ENCODE data around the gene OR9G4. TPM values are rescaled to one million over a fixed set of nuclear protein-coding genes. Genes with fewer than 3 reads are reported as not detected.

The OR9G4 gene
- not detected for polyA plus RNA-seq (2013, experiment 1 of 2)
- not detected for polyA plus RNA-seq (2013, experiment 2 of 2)

DNA sequence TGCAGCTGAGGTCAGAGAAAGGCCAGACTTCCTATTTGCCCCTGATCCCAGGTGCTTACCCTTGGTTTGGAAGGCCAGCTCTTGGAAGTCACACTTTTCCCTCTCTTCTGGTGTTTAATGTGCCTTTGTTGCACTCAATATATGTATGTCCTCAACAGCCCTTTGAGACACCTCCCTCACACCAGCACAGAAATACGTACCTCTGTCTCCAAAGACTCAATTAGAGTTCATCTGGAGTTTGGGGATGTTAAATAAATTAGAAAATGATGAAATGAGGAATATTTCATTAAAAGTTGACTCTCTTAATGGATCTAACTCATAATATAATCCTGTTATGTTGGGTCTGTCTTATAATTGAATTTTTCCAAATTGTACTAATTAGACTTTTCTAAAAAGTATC is at the start of gene OR9G4:
Gene OR9G4, minus strand, starts transcription at position 101 of the 400 bp plus-strand sequence. CDS start 4,931 bp downstream, outside the sequence.
- H3K27me3 ChIP-seq (ENCODE audit: insufficient read depth, low read length), result no peaks in the 10 kb centered on the region
- H3K9ac ChIP-seq (ENCODE audit: low read depth, low read length), result no peak within 1 kb of the TSS
- no peaks in the 10 kb centered on the region for H3K9me3 ChIP-seq (ENCODE audit: insufficient read depth, low read depth, low read length)
- H3K4me3 ChIP-seq (ENCODE audit: low read length), result no peak within 1 kb of the TSS
- no peaks in the 10 kb centered on the region for H3K4me1 ChIP-seq (ENCODE audit: insufficient read depth, low read length)
- whole genome bisulfite sequencing, result no CpG with 5 or more reads among the region's 1 CpG
- no peak within 1 kb of the TSS for H3K27ac ChIP-seq (ENCODE audit: low read depth, low read length)
- H3K36me3 ChIP-seq (ENCODE audit: insufficient read depth, low read length), result no peaks in the 10 kb centered on the region

DNA sequence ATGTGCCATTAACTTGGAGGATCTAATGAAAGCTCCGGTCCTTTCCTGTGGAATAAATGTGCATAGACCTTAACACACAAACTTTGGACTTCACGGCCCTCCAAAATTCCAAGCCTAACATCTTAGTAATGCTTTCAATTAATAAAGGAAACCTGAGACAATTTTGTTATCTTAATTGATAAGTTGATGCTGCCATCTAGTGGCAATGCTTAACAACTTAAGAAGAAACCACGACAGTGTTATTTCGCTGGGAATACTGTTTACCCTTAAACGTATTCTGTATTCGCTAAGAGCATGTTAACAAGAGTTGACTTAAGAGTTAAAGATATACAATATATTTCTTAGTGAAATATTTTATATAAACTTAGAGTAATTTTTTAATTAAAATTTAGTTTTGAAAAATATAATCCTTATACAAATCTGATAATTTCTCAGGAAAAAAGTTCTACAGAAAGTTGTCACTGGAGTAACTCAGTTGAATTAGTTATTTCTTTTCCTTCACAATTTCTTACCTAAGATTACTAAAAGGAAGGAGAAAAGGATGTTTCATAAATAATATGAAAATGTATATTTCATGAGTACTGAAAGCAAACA is 35.0 kb upstream of the OR9G4 start:
- no peaks in the 10 kb centered on the region for H3K36me3 ChIP-seq (ENCODE audit: insufficient read depth, low read length)
- H3K9me3 ChIP-seq (ENCODE audit: insufficient read depth, low read depth, low read length), result peaks cover 26% of the 10 kb centered on the region
- 23% methylated on average over 4 of the region's 6 CpGs for WGBS
- no peak overlapping the region for H3K9ac ChIP-seq (ENCODE audit: low read depth, low read length)
- H3K4me3 ChIP-seq (ENCODE audit: low read length), result no peak overlapping the region
- no peak overlapping the region for H3K27ac ChIP-seq (ENCODE audit: low read depth, low read length)
- H3K4me1 ChIP-seq (ENCODE audit: insufficient read depth, low read length), result no peaks in the 10 kb centered on the region
- no peaks in the 10 kb centered on the region for H3K27me3 ChIP-seq (ENCODE audit: insufficient read depth, low read length)

- H3K4me3 ChIP-seq (ENCODE audit: low read length), result no peak overlapping the region
- 94% methylated on average over 10 of the region's 10 CpGs for WGBS
These were observed 33.8 kb upstream of the OR9G4 start for GRCh38 chr11:56782167-56782847.

DNA sequence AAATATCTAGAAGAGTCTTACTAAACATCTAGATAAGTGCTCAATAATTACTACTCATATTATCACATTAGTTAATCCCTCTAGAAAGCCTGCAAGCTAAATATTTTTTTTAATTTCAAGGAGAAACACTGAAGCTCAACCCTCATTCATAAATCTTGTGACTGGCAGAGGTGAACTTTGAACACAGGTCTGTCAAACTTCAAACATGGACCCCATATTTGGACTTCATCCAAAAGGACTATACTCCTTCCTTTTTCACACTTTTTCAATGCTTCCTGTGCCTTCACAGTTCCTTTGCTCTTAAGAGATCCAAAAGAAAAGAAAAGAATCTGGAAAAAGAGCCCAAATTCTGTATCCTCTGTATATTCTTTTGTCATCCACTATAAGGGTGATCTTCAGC is 28.3 kb upstream of the OR9G4 start:
- H3K4me3 ChIP-seq (ENCODE audit: low read length), result no peak overlapping the region
- H3K36me3 ChIP-seq (ENCODE audit: insufficient read depth, low read length), result no peaks in the 10 kb centered on the region
- no peaks in the 10 kb centered on the region for H3K27me3 ChIP-seq (ENCODE audit: insufficient read depth, low read length)
- H3K9me3 ChIP-seq (ENCODE audit: insufficient read depth, low read depth, low read length), result no peaks in the 10 kb centered on the region
- H3K9ac ChIP-seq (ENCODE audit: low read depth, low read length), result no peak overlapping the region
- H3K27ac ChIP-seq (ENCODE audit: low read depth, low read length), result no peak overlapping the region
- H3K4me1 ChIP-seq (ENCODE audit: insufficient read depth, low read length), result peaks cover 10% of the 10 kb centered on the region; the same call in 1 of the 2 replicates

More at GRCh38 chr11:56782167-56782847, 33.8 kb upstream of the OR9G4 start:
- Histone ChIP-seq H3K27me3 (ENCODE audit: insufficient read depth, low read length) (no peaks in the 10 kb centered on the region), H3K9me3 (ENCODE audit: insufficient read depth, low read depth, low read length) (peaks cover 22% of the 10 kb centered on the region), H3K4me1 (ENCODE audit: insufficient read depth, low read length) (peaks cover 10% of the 10 kb centered on the region; the same call in 1 of the 2 replicates), H3K27ac (ENCODE audit: low read depth, low read length) (no peak overlapping the region), H3K36me3 (ENCODE audit: insufficient read depth, low read length) (no peaks in the 10 kb centered on the region), H3K9ac (ENCODE audit: low read depth, low read length) (no peak overlapping the region)

DNA sequence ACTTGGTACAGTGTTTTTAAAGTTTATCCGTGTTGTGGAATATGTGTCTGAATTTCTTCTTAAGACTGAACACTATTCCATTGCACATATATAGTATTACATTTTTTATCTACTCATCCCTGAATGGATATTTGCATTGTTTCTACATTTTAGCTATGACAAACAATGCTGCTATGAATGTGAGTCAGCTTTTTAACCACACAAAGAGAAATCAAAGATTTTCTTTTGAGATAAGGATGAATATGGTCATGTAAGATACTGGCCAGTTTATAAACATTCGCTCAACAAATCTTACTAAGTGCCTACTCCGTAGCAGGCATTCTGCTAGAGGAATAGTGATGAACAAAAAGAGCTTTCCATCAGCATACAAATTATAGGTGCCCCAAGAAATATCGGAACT is 16.5 kb upstream of the OR9G4 start:
- H3K4me3 ChIP-seq (ENCODE audit: low read length), result no peak overlapping the region
- no peaks in the 10 kb centered on the region for H3K36me3 ChIP-seq (ENCODE audit: insufficient read depth, low read length)
- WGBS, result 92% methylated on average over 4 of the region's 4 CpGs
- no peak overlapping the region for H3K9ac ChIP-seq (ENCODE audit: low read depth, low read length)
- no peak overlapping the region for H3K27ac ChIP-seq (ENCODE audit: low read depth, low read length)
- H3K27me3 ChIP-seq (ENCODE audit: insufficient read depth, low read length), result no peaks in the 10 kb centered on the region
- no peaks in the 10 kb centered on the region for H3K4me1 ChIP-seq (ENCODE audit: insufficient read depth, low read length)
- H3K9me3 ChIP-seq (ENCODE audit: insufficient read depth, low read depth, low read length), result no peaks in the 10 kb centered on the region

GRCh38 chr11:56751480-56751879 is 3.0 kb upstream of the OR9G4 start:
- Histone ChIP-seq H3K9ac (ENCODE audit: low read depth, low read length) (no peak overlapping the region), H3K27ac (ENCODE audit: low read depth, low read length) (no peak overlapping the region), H3K4me3 (ENCODE audit: low read length) (no peak overlapping the region), H3K27me3 (ENCODE audit: insufficient read depth, low read length) (no peaks in the 10 kb centered on the region), H3K4me1 (ENCODE audit: insufficient read depth, low read length) (peaks cover 15% of the 10 kb centered on the region), H3K36me3 (ENCODE audit: insufficient read depth, low read length) (no peaks in the 10 kb centered on the region), H3K9me3 (ENCODE audit: insufficient read depth, low read depth, low read length) (no peaks in the 10 kb centered on the region)
- WGBS, result 89% methylated on average over 5 of the region's 5 CpGs

DNA sequence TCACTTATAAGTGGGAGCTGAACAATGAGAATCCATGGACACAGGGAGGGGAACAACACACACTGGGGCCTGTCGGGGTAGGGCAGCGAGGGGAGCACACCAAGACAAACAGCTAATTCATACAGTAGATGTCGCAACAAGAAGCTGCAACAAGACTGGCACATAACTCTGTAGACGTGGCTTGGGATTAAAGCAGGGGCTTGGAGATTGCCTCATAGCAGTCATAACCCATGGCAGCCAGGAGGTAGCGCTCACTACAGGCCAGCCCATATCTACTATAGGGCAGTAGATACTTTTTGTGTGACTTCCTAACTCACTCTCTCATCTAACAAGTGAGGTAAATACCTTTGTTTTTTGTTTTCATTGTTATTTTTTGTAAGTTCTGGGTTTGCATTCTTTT is 1.7 kb upstream of the OR9G4 start:
- peaks cover 11% of the 10 kb centered on the region for H3K4me1 ChIP-seq (ENCODE audit: insufficient read depth, low read length)
- H3K4me3 ChIP-seq (ENCODE audit: low read length), result no peak overlapping the region
- no peaks in the 10 kb centered on the region for H3K27me3 ChIP-seq (ENCODE audit: insufficient read depth, low read length)
- H3K9me3 ChIP-seq (ENCODE audit: insufficient read depth, low read depth, low read length), result no peaks in the 10 kb centered on the region
- no peak overlapping the region for H3K9ac ChIP-seq (ENCODE audit: low read depth, low read length)
- H3K27ac ChIP-seq (ENCODE audit: low read depth, low read length), result no peak overlapping the region
- 94% methylated on average over 5 of the region's 5 CpGs for WGBS
- no peaks in the 10 kb centered on the region for H3K36me3 ChIP-seq (ENCODE audit: insufficient read depth, low read length)

- Histone ChIP-seq H3K4me3 (ENCODE audit: low read length) (no peak overlapping the region), H3K27me3 (ENCODE audit: insufficient read depth, low read length) (no peaks in the 10 kb centered on the region), H3K9me3 (ENCODE audit: insufficient read depth, low read depth, low read length) (no peaks in the 10 kb centered on the region), H3K9ac (ENCODE audit: low read depth, low read length) (no peak overlapping the region), H3K36me3 (ENCODE audit: insufficient read depth, low read length) (no peaks in the 10 kb centered on the region), H3K4me1 (ENCODE audit: insufficient read depth, low read length) (no peaks in the 10 kb centered on the region), H3K27ac (ENCODE audit: low read depth, low read length) (no peak overlapping the region)
- WGBS, result 96% methylated on average over 3 of the region's 4 CpGs
These were observed 7.6 kb downstream of the OR9G4 start for GRCh38 chr11:56740886-56741285.

DNA sequence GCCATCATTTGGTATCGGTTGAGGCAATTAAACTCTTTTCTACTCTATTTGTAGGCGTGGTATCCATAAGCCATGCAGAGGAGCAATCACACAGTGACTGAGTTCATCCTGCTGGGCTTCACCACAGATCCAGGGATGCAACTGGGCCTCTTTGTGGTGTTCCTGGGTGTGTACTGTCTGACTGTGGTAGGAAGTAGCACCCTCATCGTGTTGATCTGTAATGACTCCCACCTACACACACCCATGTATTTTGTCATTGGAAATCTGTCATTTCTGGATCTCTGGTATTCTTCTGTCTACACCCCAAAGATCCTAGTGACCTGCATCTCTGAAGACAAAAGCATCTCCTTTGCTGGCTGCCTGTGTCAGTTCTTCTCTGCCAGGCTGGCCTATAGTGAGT is 8.4 kb downstream of the OR9G4 start:
- no peaks in the 10 kb centered on the region for H3K36me3 ChIP-seq (ENCODE audit: insufficient read depth, low read length)
- H3K27ac ChIP-seq (ENCODE audit: low read depth, low read length), result no peak overlapping the region
- no peak overlapping the region for H3K4me3 ChIP-seq (ENCODE audit: low read length)
- no peaks in the 10 kb centered on the region for H3K4me1 ChIP-seq (ENCODE audit: insufficient read depth, low read length)
- H3K9me3 ChIP-seq (ENCODE audit: insufficient read depth, low read depth, low read length), result no peaks in the 10 kb centered on the region
- 94% methylated on average over 3 of the region's 3 CpGs for WGBS
- no peak overlapping the region for H3K9ac ChIP-seq (ENCODE audit: low read depth, low read length)
- H3K27me3 ChIP-seq (ENCODE audit: insufficient read depth, low read length), result no peaks in the 10 kb centered on the region

DNA sequence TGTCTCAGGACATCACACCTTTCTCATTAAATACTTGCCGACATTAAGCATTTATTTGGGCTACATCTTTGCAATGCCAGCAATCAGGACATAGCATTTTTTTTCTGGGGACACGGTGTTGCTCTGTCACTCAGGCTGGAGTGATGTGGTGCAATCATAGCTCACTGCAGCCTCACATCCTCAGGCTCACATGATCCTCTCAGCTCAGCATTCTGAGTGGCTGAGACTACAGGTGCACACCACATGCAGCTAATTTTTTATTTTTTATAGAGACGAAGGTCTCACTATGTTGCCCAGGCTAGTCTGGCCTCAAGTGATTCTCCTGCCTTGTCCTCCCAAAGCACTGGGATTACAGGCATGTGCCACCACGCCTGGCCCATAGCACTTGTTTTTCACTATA is 28.0 kb downstream of the OR9G4 start:
- H3K9ac ChIP-seq (ENCODE audit: low read depth, low read length), result no peak overlapping the region
- H3K9me3 ChIP-seq (ENCODE audit: insufficient read depth, low read depth, low read length), result no peaks in the 10 kb centered on the region
- no peak overlapping the region for H3K4me3 ChIP-seq (ENCODE audit: low read length)
- 88% methylated on average over 4 of the region's 4 CpGs for WGBS
- no peak overlapping the region for H3K27ac ChIP-seq (ENCODE audit: low read depth, low read length)
- H3K4me1 ChIP-seq (ENCODE audit: insufficient read depth, low read length), result no peaks in the 10 kb centered on the region
- H3K27me3 ChIP-seq (ENCODE audit: insufficient read depth, low read length), result no peaks in the 10 kb centered on the region
- H3K36me3 ChIP-seq (ENCODE audit: insufficient read depth, low read length), result no peaks in the 10 kb centered on the region

GRCh38 chr11:56716379-56716854 is 32.1 kb downstream of the OR9G4 start:
- H3K4me3 ChIP-seq (ENCODE audit: low read length), result no peak overlapping the region
- no peaks in the 10 kb centered on the region for H3K4me1 ChIP-seq (ENCODE audit: insufficient read depth, low read length)
- H3K9me3 ChIP-seq (ENCODE audit: insufficient read depth, low read depth, low read length), result no peaks in the 10 kb centered on the region
- no peaks in the 10 kb centered on the region for H3K36me3 ChIP-seq (ENCODE audit: insufficient read depth, low read length)
- WGBS, result 94% methylated on average over 5 of the region's 6 CpGs
- H3K27me3 ChIP-seq (ENCODE audit: insufficient read depth, low read length), result no peaks in the 10 kb centered on the region
- no peak overlapping the region for H3K9ac ChIP-seq (ENCODE audit: low read depth, low read length)
- no peak overlapping the region for H3K27ac ChIP-seq (ENCODE audit: low read depth, low read length)
